Right atrium auricular region (tissue), 2 donors: ENCODE data around the gene DYNC1H1. TPM values are rescaled to one million over a fixed set of nuclear protein-coding genes. Genes with fewer than 3 reads are reported as not detected.

Experiments
- DNase-seq: peaks from one replicate; pipeline ENCODE4 v3.0.0-alpha.2; 2019; ENCODE audit warnings: low spot score
- H3K27ac ChIP-seq, 2 donors: fragments of 200-600 bp; sonication (generic); 1 replicate in 1 of 2; 2 replicates in 1 of 2; pipeline ENCODE4 v1.5.1; 2016 to 2019
- H3K27me3 ChIP-seq, 2 donors: fragments of 200-600 bp; sonication (generic); one replicate each; pipeline versions ENCODE4 v1.5.1 to v1.6.0; 2017 to 2019
- H3K36me3 ChIP-seq: fragments of 200-600 bp; sonication (generic); one replicate; pipeline ENCODE4 v1.5.1; 2016
- H3K4me1 ChIP-seq, 2 donors: fragments of 200-600 bp; sonication (generic); one replicate each; pipeline versions ENCODE4 v1.5.1 to v1.6.0; 2017 to 2019
- H3K4me3 ChIP-seq, 2 donors: fragments of 200-600 bp; sonication (generic); 1 replicate in 1 of 2; 2 replicates in 1 of 2; pipeline ENCODE4 v1.5.1; 2017 to 2019; ENCODE audit warnings: mild to moderate bottlenecking in 1 of 2, moderate library complexity in 1 of 2
- H3K9me3 ChIP-seq, 2 donors: fragments of 200-600 bp; sonication (generic); one replicate each; pipeline ENCODE4 v1.5.1; 2019
- total RNA-seq, 2 donors: library from RNA; depleted of rRNA; stranded (reverse); fragments of >200 nt; gene quantifications; one replicate each; pipeline ENCODE4 v1.1.0, GENCODE V29; 2016
- TF ChIP-seq, protein P1 (sequence below), 2 donors: fragments of 200-600 bp; sonication (generic); IDR thresholded peaks; one replicate each; pipeline ENCODE4 v1.5.1; 2019; ENCODE audit warnings: antibody characterized with exemption in 2 of 2

The DYNC1H1 gene
- total RNA-seq, 2 donors from 2014 or later: 388 to 445 TPM

DNA sequence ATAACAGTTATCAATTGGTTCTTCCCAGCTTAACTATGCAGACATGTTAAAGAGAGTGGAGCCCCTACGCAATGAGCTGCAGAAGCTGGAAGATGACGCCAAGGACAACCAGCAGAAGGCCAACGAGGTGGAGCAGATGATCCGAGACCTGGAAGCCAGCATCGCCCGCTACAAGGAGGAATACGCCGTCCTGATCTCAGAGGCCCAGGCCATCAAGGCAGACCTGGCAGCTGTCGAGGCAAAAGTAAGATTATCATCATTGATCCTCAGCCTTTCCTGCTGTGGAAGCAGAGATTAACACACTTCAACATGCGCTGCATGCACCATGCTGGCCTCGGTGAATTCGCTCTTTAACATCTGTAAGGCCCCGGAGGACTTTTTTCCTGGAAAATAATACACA, 68.9 kb downstream of the DYNC1H1 start:
- no peak for DNase-seq
- no peak overlapping the region for H3K27ac ChIP-seq
- TF ChIP-seq, protein P1, sequence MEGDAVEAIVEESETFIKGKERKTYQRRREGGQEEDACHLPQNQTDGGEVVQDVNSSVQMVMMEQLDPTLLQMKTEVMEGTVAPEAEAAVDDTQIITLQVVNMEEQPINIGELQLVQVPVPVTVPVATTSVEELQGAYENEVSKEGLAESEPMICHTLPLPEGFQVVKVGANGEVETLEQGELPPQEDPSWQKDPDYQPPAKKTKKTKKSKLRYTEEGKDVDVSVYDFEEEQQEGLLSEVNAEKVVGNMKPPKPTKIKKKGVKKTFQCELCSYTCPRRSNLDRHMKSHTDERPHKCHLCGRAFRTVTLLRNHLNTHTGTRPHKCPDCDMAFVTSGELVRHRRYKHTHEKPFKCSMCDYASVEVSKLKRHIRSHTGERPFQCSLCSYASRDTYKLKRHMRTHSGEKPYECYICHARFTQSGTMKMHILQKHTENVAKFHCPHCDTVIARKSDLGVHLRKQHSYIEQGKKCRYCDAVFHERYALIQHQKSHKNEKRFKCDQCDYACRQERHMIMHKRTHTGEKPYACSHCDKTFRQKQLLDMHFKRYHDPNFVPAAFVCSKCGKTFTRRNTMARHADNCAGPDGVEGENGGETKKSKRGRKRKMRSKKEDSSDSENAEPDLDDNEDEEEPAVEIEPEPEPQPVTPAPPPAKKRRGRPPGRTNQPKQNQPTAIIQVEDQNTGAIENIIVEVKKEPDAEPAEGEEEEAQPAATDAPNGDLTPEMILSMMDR (IDR thresholded peaks at IDR 0.05): no peak
- no peaks in the 10 kb centered on the region for H3K4me1 ChIP-seq
- no peaks in the 10 kb centered on the region for H3K9me3 ChIP-seq
- H3K4me3 ChIP-seq: no peak overlapping the region
- H3K36me3 ChIP-seq: peaks cover 100% of the 10 kb centered on the region
- no peaks in the 10 kb centered on the region for H3K27me3 ChIP-seq

DNA sequence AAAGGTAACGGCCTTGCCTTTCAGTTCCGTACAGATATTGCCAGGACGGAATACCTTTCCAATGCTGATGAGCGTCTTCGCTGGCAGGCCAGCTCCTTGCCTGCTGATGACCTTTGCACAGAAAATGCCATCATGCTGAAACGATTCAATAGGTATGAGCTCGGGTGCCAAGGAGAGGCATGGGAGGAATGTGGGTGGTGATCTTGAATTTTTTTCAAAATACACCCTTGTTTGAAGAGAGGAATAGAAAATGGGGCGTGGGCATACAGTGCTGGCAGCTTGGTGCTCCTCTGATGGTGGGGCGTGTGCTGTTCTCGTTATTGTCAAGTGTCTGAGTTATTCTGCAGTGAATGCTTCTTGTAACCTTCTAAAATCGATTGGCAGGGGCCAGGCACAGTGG, 69.9 kb downstream of the DYNC1H1 start:
- Histone ChIP-seq H3K36me3 (peaks cover 100% of the 10 kb centered on the region), H3K27me3 (no peaks in the 10 kb centered on the region), H3K27ac (no peak overlapping the region), H3K9me3 (no peaks in the 10 kb centered on the region), H3K4me1 (no peaks in the 10 kb centered on the region), H3K4me3 (no peak overlapping the region)
- DNase-seq: no peak
- TF ChIP-seq, protein P1 (IDR thresholded peaks at IDR 0.05): no peak

DNA sequence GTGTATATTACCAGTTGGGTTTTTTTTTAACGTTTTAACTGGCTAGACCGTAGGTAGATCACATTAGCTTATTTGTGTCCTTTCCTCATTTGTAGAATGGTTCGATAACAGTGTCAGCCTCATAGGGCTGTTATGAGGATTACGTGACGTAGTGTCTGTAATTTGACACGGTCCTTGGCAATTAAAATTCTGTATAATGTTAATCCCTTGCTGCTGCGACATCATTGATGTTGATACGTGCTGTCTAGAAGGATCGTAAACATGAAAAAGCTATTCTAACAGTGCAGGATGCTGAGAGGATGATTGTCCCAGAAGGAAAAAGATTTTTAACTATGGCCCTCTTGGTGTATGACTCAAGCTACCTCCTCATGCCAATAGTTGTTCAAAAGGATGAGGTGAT, 71.5 kb downstream of the DYNC1H1 start:
- no peaks in the 10 kb centered on the region for H3K4me1 ChIP-seq
- H3K27ac ChIP-seq: no peak overlapping the region
- TF ChIP-seq, protein P1 (IDR thresholded peaks at IDR 0.05): no peak
- H3K9me3 ChIP-seq: no peaks in the 10 kb centered on the region
- no peak for DNase-seq
- H3K27me3 ChIP-seq: no peaks in the 10 kb centered on the region
- H3K36me3 ChIP-seq: peaks cover 100% of the 10 kb centered on the region
- no peak overlapping the region for H3K4me3 ChIP-seq

DNA sequence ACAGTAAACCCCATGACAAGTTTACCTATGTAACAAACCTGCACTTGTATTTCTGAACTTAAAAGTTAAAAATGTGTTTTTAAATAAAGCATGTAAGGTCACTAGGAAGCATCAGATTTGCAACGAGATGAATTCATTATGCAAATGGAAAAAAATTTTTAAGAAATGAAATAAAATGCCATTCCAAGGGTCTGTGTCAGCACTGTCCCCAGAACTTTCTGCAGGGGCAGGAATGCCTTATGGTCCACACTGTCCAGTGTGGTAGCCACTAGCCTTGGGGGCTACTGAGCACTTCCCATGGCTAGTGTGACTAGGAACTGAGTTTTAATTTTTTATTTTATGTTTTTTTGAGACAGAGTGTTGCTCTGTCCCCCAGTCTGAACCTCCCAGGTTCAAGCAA, 73.3 kb downstream of the DYNC1H1 start:
- Histone ChIP-seq H3K4me3 (no peak overlapping the region), H3K36me3 (peaks cover 100% of the 10 kb centered on the region), H3K4me1 (no peaks in the 10 kb centered on the region), H3K27ac (no peak overlapping the region), H3K27me3 (no peaks in the 10 kb centered on the region), H3K9me3 (no peaks in the 10 kb centered on the region)
- no peak for DNase-seq
- TF ChIP-seq, protein P1 (IDR thresholded peaks at IDR 0.05): no peak

DNA sequence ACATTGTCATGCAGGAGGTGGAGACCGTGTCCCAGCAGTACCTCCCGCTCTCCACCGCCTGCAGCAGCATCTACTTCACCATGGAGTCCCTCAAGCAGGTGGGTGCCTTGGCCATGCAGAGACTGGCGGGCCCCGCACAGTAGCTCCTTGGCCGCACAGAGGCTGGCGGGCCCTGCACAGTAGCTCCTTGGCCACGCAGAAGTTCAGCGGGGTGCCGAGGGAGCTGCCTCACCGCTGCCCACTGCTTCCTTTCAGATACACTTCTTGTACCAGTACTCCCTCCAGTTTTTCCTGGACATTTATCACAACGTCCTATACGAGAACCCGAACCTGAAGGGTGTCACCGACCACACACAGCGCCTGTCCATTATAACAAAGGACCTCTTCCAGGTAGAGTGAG, 74.8 kb downstream of the DYNC1H1 start:
- H3K27me3 ChIP-seq: no peaks in the 10 kb centered on the region
- no peak overlapping the region for H3K4me3 ChIP-seq
- no peak overlapping the region for H3K27ac ChIP-seq
- DNase-seq: no peak
- peaks cover 0 to 5% of the 10 kb centered on the region in 2 donors for H3K4me1 ChIP-seq
- no peaks in the 10 kb centered on the region for H3K9me3 ChIP-seq
- TF ChIP-seq, protein P1 (IDR thresholded peaks at IDR 0.05): no peak
- H3K36me3 ChIP-seq: peaks cover 97% of the 10 kb centered on the region

DNA sequence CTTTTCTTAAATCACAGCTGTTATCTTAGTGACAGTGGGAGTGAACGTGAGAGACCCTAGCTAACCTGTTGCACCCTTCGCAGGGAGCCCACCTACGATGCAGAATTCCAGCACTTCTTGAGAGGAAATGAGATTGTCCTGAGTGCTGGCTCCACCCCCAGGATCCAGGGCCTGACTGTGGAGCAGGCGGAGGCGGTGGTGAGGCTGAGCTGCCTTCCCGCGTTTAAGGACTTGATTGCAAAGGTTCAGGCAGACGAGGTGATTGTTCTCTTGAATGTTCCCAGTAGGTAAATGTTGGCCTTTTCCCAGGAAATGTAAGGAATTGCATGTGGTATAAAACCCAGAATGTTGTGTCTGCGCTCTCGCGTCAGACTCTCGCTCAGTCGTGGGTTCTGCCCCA, 75.8 kb downstream of the DYNC1H1 start:
- TF ChIP-seq, protein P1 (IDR thresholded peaks at IDR 0.05): no peak
- DNase-seq: no peak

More for the DNA sequence above, 75.8 kb downstream of the DYNC1H1 start:
- H3K27me3 ChIP-seq: no peaks in the 10 kb centered on the region
- no peak overlapping the region for H3K4me3 ChIP-seq
- no peak overlapping the region for H3K27ac ChIP-seq
- H3K4me1 ChIP-seq: peaks cover 0 to 13% of the 10 kb centered on the region in 2 donors
- peaks cover 97% of the 10 kb centered on the region for H3K36me3 ChIP-seq
- no peaks in the 10 kb centered on the region for H3K9me3 ChIP-seq
